BJ (cell line): Measurements from ENCODE around the gene INSYN1. TPM values are rescaled to one million over a fixed set of nuclear protein-coding genes. Genes with fewer than 3 reads are reported as not detected.
"Not testable (repeated sequence)": the region's sequence is repeated elsewhere in the genome, so short reads cannot be mapped to it uniquely, and the experiment has no call there.

Experiments
- CTCF ChIA-PET: fragments of 350-600 bp; formaldehyde crosslinking; extraction: SDS; loops from one replicate; lab custom pipeline; 2021; ENCODE audit warnings: antibody characterized with exemption, inconsistent platforms; lab: Yijun Ruan, JAX
- POLR2A ChIA-PET: fragments of 300-600 bp; sonication (Branson Sonifier 250); formaldehyde crosslinking; extraction: SDS; loops from one replicate; lab custom pipeline; 2021; ENCODE audit warnings: antibody characterized with exemption; lab: Charles Lee
- DNase-seq: peaks from one replicate; pipeline ENCODE4 v3.0.0-alpha.2; 2011; ENCODE audit warnings: low read depth
- H3K27me3 ChIP-seq: 2 replicates; pipeline ENCODE4 v1.6.0; 2011; ENCODE audit warnings: low read length; ENCODE audit not compliant: control insufficient read depth, insufficient read depth
- H3K36me3 ChIP-seq: 2 replicates; pipeline ENCODE4 v1.5.1; 2011; ENCODE audit warnings: low read length; ENCODE audit not compliant: control insufficient read depth, insufficient read depth
- H3K4me3 ChIP-seq: 2 replicates; pipeline ENCODE4 v1.5.1; 2011; ENCODE audit warnings: low read depth, mild to moderate bottlenecking, control low read depth, low read length
- polyA plus RNA-seq: library from polyadenylated mRNA; depleted of rRNA; stranded (reverse); fragments of >200 nt; gene quantifications from 2 replicates; pipeline ENCODE4 v1.2.3, GENCODE V29; 2011
- TF ChIP-seq, protein P1 (sequence below): IDR thresholded peaks from 2 replicates; pipeline ENCODE4 v1.5.1; 2011; ENCODE audit warnings: low read depth, mild to moderate bottlenecking, control low read depth, inconsistent platforms, low read length, moderate library complexity; ENCODE audit not compliant: insufficient read depth

Gene INSYN1
- polyA plus RNA-seq, 1 experiment, result 3.5 TPM

DNA sequence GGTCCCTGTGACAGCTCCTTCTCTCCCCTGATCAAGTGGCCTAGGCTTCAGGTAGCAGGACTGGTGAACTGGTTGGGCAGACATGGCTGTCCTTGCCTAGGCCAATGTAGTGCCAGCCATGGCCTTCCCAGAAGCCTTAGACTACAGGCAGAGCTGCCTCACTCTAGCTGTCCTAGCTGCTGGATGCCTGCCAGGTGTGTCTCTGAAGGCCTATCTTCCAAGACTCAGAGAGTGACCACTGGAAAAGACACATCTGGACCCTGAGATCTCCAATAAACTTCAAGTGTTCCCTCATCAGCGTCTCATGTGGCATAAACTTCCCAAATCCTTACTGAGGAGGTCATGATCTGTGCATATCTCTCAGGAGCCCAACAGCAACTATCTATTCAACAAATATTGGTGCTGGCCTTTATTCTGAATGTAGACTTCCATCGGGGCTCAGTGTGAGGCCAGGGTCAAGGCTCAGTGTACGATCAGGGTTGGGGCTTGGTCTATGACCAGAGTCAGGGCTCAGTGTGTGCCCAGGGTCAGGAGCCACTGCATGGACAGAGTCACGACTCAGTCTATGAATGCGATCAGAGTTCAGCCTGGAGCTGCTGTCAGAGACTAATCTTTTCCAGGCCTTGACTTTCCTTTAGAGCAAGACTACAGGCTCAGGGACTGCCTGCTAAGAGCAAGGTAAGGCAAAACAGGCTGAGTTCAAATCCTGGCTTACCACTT is 36.5 kb upstream of the INSYN1 start:
- ChIA-PET CTCF (no interaction called here), POLR2A (no interaction called here)
- Histone ChIP-seq H3K27me3 (peaks cover 5% of the 10 kb centered on the region; the same call in 1 of the 2 replicates), H3K4me3 (no peak overlapping the region), H3K36me3 (no peaks in the 10 kb centered on the region)
- TF ChIP-seq, protein P1, sequence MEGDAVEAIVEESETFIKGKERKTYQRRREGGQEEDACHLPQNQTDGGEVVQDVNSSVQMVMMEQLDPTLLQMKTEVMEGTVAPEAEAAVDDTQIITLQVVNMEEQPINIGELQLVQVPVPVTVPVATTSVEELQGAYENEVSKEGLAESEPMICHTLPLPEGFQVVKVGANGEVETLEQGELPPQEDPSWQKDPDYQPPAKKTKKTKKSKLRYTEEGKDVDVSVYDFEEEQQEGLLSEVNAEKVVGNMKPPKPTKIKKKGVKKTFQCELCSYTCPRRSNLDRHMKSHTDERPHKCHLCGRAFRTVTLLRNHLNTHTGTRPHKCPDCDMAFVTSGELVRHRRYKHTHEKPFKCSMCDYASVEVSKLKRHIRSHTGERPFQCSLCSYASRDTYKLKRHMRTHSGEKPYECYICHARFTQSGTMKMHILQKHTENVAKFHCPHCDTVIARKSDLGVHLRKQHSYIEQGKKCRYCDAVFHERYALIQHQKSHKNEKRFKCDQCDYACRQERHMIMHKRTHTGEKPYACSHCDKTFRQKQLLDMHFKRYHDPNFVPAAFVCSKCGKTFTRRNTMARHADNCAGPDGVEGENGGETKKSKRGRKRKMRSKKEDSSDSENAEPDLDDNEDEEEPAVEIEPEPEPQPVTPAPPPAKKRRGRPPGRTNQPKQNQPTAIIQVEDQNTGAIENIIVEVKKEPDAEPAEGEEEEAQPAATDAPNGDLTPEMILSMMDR, result no peak
- no peak for DNase-seq

DNA sequence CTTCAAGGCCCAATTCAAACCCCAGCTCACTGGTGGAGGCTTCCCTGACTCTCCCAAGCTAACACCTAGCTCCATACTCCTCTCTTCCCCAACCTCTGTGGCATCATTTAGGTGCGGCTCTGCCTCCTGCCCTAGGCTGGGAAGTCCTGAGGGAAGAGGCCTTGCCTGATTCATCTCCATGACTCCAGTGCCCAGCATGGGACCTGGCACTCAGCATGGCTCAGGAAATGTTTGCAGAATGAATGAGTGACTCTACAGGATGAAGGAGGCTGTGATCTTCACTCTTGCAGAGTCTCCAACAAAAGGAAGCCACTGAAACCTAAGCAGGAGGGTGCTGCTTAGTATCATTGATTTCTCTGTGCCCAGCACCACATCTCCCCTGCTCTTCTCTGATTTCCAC is 34.5 kb upstream of the INSYN1 start:
- no peak overlapping the region for H3K4me3 ChIP-seq
- DNase-seq, result no peak
- CTCF ChIA-PET, result interaction anchor here (1.1 kb wide), 1 partner anchor 41 kb away, joined by 3 read pairs; no protein-coding TSS in a partner anchor
- H3K36me3 ChIP-seq, result no peaks in the 10 kb centered on the region
- H3K27me3 ChIP-seq, result peaks cover 5% of the 10 kb centered on the region; the same call in 1 of the 2 replicates
- POLR2A ChIA-PET, result no interaction called here
- TF ChIP-seq, protein P1, result no peak

DNA sequence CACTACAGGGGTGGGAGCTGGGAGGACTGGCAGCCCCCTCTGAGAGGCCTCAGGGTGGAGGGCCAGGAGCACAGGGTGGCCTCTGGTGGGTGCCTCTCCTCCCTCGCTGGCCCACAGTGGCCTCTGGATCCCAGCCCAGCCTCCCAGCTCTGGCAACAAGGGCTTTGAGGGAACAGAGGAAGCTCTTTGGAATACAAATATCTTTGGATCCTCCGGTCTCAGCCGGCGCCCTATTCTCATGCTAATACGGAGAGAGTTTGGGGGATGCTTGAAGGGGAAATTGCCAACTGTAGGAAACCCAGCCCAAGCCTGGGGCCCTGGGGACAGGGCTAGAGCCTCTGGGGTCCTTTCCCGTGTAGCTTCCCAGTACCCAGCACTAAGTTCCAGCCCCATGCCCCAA is 33.4 kb upstream of the INSYN1 start:
- Histone ChIP-seq H3K27me3 (peaks cover 6% of the 10 kb centered on the region; the same call in 1 of the 2 replicates), H3K36me3 (no peaks in the 10 kb centered on the region), H3K4me3 (no peak overlapping the region)
- TF ChIP-seq, protein P1, result no peak
- ChIA-PET CTCF (no interaction called here), POLR2A (no interaction called here)
- DNase-seq, result no peak

DNA sequence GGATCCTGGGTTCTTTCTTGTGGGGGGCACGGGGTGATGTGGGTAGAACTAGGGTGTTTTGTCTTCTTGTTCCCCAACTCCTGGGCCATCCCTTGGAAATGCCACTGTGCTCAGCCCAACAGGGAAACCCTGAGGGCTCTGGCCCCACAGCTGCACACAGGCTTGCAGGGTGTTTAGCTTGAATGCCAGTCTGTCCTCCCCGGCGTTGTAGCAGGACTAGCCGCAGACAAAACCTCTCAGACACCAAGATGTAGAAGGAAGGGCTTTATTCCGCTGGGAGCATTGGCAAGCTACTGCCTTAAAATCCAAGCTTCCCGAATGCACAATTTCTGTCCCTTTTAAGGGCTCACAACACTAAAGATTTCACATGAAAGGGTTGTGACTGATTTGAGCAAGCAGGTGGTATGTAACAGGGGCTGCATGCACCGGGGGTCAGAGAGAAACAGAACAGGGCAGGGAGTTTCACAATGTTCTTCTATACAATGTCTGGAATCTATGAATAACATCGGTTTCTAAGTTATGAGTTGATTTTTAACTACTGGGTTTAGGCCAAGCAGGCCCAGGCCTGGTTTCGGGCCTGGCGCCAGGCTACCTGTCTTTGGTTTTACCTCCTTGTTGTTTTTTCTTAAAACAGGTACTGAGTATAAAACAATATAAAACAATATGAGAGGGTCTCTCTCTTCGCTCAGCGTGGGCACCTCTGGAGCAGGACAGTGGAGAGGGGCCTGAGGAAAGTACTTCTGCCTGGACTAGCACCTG is 32.3 kb upstream of the INSYN1 start:
- CTCF ChIA-PET, H3K36me3 ChIP-seq, H3K27me3 ChIP-seq, DNase-seq, H3K4me3 ChIP-seq, POLR2A ChIA-PET: not testable (repeated sequence)

DNA sequence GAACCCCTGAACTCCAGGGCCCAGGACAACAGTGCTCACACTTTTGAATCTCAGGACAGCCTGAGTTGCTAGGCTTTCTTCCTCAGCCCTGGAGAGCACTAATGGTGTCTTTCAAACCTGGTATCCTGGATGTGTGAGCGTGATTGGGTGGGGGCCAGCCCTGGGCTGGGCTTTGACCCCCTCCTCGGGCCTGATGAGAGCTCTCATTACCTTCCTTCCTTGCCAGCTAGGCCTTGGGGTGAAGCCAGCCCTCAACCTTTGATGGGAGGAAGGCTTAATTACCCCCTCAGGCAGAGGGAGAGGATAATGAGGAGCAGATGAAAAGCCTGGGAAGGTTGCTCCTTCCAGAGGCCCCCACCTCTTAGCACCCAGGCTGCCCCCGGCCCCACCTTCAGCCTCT is 31.1 kb upstream of the INSYN1 start:
- Histone ChIP-seq H3K4me3 (no peak overlapping the region), H3K36me3 (no peaks in the 10 kb centered on the region), H3K27me3 (peaks cover 3% of the 10 kb centered on the region; the same call in 1 of the 2 replicates)
- ChIA-PET CTCF (no interaction called here), POLR2A (no interaction called here)
- TF ChIP-seq, protein P1, result no peak
- DNase-seq, result no peak
